ENCODE data around the gene DUSP16.
A peak's percentile ranks its signal among the peaks of the same experiment; 100 is the strongest.

DNA sequence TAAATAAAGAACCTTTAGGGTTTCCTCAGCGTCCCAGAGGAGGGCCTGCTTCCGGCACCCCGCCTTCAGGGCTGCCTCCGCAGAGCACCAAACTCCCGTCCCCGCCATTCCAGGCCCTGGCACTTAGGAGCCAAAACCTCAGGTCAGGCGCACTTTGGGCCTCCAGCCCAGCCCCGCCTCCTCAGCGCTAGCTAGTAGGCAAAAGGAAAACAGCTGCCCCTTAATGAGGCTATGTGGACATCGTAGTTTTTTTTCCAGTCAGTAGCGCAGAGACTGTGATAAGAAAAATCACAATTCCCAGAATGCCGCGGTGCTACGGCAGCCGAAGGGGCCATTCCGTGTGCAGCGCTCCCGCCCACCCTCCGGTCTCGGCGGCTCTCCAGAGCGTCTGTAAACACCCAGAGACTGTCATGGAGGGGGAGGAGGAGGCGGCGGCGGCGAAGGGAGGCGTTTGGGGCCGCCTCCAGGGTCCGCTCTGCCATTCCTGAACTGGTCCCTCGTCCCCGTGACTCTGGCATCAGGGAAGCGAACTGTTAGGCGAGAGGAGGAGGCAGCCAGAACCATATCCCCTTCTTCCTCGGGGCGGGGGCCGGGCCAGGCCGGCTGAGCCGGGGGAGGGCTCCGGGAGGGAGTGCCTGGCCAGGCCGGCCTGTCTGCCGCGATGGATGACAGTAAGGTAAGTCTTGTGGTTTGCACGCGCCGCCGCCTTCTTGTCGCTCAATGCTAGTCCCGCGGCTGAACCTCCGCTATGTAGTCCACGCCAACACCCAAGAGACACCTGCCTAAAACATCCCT, 49.0 kb upstream of the DUSP16 start, which contains the start of gene CREBL2:
- no peak for TF ChIP-seq SUZ12 (IDR thresholded peaks at IDR 0.05)
- 0 out of 2 replicates have a peak, but pooled peaks have one; percentile 23 for TF ChIP-seq SP1 (IDR thresholded peaks at IDR 0.05)
- TF ChIP-seq ARNT (IDR thresholded peaks at IDR 0.05), result no peak
- TF ChIP-seq PKNOX1 (IDR thresholded peaks at IDR 0.05), result no peak
- TF ChIP-seq LEF1 (IDR thresholded peaks at IDR 0.05; ENCODE audit: borderline replicate concordance), result no peak
- no peak for TF ChIP-seq ELF4 (IDR thresholded peaks at IDR 0.05)
- TF ChIP-seq BHLHE40 (IDR thresholded peaks at IDR 0.05; ENCODE audit: borderline replicate concordance), result no peak
- peak; percentile 88 for TF ChIP-seq FOXK2 (IDR thresholded peaks at IDR 0.05)
- TF ChIP-seq ZNF384 (IDR thresholded peaks at IDR 0.05), result peak; percentile 82
- no peak for TF ChIP-seq TARDBP (IDR thresholded peaks at IDR 0.05)
- TF ChIP-seq HDGF (IDR thresholded peaks at IDR 0.05; ENCODE audit: borderline replicate concordance), result no peak

All from HEK293T (cell line).